Stimulated activated CD8-positive, alpha-beta memory T cell treated with anti-CD3 and anti-CD28 coated beads, Interleukin-15, amount 100 ng/mL, for 4 hours (primary cell): ENCODE data around the gene DNAH5.

Source experiments
- DNase-seq, 2 donors: peaks; one replicate each; pipeline ENCODE4 v3.0.0-alpha.2; 2020; ENCODE audit warnings: low read depth in 2 of 2

Gene DNAH5

DNA sequence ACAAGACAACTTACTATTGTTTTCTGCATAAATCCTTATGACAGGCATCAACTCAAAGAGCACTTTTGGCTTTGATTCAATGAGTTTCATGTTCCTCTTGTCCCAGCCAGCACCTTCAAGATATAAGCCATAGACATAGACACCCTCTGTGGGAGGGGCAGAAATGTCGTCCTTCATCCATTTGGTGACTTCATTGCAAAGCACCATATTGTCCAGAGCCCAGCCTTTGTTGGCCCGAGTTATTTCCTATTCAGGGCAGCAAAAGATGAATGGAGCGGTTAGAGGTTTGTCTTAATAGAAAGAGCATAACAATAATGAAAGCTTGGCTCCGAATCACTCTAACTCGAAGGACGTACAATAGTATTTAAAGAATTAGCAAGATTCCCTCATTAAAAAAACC lies 243.9 kb downstream of the DNAH5 start:
- no peak for DNase-seq

- no peak for DNase-seq
Observed at GRCh38 chr5:13698885-13699284, 245.6 kb downstream of the DNAH5 start.

DNA sequence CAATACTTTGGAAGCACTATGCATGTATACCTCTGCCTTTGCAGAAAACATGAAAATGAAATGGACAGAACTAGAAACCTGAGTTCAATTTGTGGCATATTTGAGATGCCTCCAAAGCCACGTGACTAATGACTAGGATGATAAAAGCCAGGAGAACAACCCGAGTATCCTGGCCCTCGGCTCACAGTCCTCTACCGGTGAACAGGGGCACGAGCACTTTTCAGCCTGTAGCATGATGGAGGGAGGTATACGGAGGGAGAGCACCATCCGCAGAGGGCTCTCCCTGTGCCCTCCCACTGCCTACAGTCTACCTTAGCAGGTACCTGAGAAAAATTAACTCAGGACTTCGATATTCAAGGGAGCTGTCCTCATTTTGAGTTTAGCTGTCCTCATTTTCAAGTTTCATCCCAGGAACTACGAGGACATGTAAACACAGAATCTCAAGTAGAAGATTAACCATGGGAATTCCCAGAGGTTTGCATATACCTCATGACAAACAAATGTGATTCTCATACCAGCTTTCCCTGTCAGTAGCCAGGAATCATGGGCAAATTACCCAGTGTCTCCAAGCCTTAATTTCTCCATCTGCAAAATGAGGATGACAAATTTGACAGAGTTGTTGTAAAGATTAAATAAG lies 249.3 kb downstream of the DNAH5 start:
- DNase-seq: no peak

GRCh38 chr5:13692172-13692571 lies 252.3 kb downstream of the DNAH5 start:
- no peak for DNase-seq

DNA sequence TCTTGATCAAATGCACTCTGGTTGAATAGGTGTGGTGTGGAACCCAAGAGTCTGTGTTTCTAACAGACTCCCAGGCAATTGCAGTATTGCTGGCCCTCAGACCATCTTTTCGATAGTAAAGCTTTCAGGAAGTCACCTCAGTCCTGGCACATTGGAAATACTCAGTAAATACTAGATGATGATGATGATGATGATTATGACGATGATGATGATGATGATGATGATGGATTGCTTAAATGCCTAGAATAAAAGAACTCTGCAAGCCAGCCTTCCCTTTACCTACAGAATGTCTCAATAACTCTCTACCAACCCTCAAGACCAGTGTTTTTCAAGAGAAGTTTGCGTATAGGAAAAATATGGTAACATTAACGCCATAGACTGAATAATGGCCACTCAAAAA lies 268.0 kb downstream of the DNAH5 start:
- no peak for DNase-seq

DNA sequence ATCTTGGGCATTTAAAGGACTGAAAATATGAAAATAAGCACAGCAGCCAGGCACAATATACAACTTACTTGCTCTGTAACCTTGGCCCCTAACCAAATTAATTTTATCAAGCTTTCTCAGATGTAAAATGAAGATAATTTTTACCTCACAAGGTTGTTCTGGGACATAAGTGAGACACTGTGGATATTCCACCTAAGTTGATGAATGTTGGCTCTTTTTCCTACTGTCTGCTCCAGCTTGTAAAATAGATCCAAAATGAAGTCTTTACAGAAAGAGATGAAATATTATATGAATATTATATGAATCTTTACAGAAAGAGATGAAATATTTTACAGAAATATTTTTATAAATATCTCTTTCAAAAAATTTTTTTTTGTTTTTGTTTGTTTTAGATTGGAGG lies 270.1 kb downstream of the DNAH5 start:
- no peak for DNase-seq

DNA sequence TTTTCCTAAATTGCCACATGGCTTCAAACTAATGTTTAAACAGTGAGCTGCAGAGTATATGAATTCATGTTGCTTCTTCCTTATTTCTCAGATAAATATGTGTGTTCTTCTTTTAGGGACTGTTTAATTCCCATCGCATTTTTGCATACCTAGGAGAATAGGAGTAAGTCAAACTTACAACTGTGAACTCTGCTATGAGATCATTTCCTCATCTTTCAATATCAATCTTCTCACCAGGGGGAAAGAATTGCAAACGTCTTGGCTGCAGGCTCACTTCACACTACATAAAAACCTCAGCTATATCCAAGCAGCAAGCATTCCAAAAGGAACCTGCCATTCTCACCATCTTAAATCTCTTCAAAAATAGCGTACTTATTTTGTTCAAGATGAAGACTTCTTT lies 271.0 kb downstream of the DNAH5 start:
- no peak for DNase-seq

DNA sequence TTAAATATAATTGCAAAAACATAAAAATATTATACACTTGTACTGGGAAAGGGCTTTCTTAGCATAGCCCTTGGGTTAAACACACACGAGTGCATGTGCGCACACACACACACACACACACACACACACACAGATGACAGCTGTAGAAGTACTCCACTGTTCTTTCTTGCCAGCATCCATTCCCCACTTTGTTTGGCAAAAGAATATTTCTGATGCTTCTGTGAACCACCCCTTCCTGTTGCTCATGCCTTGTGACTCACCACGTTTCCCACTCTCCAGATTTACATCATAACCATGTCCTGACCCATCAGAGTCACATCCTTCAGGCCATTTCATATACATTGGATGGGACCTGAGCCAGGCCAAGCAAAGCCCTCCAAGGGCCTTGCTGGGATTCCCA lies 280.1 kb downstream of the DNAH5 start:
- no peak for DNase-seq

DNA sequence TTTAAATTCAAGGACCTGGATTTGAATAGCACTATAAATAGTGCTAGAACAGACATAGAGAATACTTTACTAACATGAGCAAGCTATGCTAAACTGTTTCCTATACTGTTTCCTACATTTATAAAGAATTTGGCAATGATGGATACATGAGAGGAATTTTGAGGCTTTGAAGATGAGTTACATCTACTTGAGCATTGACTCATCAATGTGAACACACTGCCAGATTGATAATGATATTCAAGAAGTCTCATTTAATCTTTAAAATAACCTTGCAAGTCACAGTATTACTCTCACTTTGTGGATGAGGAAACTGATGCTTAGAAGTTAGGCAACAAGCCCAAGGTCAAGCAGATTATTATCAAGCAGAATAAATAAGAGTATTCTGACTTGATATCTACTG lies 281.9 kb downstream of the DNAH5 start:
- DNase-seq: no peak

DNA sequence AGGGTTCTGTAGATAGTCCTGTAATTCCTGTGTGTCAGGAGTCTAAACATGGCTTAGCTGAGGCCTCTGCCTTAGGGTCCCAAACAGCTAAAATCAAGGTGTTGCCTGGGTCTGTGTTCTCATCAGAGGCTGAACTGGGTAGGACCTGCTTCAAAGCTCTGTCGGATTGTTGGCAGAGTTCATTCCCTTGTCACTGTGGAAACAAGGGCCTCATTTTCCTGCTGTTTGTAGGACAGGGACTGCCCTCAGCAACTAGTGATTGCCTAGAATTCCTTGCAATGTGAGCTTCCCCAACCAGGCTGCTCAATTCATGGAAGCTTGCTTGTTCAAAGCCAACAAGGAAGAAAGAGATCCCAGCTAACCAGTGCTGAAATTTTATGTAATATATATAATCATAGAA lies 283.2 kb downstream of the DNAH5 start:
- no peak for DNase-seq

- DNase-seq: no peak
Observed at GRCh38 chr5:13660072-13660471, 284.4 kb downstream of the DNAH5 start.

- no peak for DNase-seq
Observed at GRCh38 chr5:13659391-13659790, 285.1 kb downstream of the DNAH5 start.

GRCh38 chr5:13658761-13659160 lies 285.7 kb downstream of the DNAH5 start:
- DNase-seq: no peak

GRCh38 chr5:13658152-13658551 lies 286.3 kb downstream of the DNAH5 start:
- DNase-seq: no peak

DNA sequence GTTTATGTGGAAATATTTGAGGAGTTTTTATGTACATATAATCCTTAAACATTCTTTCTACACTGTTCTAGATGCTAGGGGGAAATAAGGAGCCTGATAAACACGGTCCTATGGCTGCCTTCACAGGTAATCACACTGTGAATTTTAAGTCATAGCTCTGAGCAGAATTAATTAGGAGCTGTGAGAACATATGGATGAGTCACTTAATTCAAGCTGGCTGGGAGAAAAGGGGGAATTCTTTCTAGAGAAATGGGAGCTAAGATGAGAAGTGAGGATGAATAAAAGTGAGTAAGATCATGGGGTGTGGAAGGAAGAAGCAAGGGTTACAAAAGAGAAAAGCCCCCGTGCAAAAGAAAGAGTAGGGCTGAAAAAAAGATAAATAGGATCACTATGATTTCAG lies 290.8 kb downstream of the DNAH5 start:
- DNase-seq: no peak

- no peak for DNase-seq
Observed at GRCh38 chr5:13649656-13650055, 294.8 kb downstream of the DNAH5 start.

DNA sequence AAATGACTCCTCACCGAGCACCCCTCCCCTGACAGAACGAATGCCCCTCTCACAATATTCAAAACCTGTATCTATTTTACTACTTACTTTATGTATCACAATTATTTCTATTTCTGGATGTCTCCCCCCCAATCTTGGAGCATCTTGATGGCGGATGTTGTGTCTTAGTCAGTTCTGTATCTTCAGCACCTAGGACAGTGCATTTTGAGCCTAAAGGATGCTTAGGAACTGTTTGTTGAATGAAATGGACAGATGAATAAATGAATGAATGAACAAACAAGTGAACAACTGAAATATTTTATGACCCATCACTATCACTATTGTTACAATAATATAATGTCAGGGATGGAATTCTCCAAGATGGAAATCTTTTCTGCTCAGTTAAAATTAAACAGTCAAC lies 295.7 kb downstream of the DNAH5 start:
- no peak for DNase-seq

- no peak for DNase-seq
Observed at GRCh38 chr5:13643734-13644133, 300.8 kb downstream of the DNAH5 start.

- DNase-seq: no peak
Observed at GRCh38 chr5:13643196-13643595, 301.3 kb downstream of the DNAH5 start.
